ENCODE measurements around the gene ANKDD1B. TPM values are rescaled to one million over a fixed set of nuclear protein-coding genes. Genes with fewer than 3 reads are reported as not detected.

Gene ANKDD1B
- total and polyA plus RNA-seq, 12 donors = 0.28 to 4.5 (median 0.79) TPM; not detected in 2

DNA sequence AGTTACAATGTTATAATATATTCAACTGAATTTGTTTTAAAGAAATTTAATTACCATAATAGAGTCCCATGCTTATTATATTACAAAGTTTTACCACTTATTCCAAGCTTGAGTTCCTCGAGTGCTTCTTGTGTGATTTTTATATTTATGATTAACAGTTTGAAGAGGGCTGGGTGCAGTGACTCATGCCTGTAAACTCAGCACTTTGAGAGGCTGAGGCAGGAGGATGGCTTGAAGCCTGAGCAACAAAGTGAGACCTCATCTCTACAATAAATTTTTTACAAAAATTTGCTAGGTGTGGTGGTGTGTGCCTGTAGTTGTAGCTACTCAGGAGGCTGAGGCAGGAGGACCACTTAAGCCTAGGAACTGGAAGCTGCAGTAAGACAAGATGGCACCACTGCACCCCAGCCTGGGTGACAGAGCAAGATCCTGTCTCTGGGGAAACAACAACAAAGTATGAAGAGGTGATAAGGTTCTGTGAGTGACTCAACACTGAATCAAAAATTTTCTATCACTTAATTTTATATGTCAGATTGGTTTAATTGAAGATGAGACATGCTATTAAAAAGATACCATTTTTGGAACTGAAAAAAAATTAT, 96.8 kb downstream of the ANKDD1B start:
- 57 to 68% (median 64%) methylated on average over 1 of the region's 1 CpG for WGBS, 4 donors

DNA sequence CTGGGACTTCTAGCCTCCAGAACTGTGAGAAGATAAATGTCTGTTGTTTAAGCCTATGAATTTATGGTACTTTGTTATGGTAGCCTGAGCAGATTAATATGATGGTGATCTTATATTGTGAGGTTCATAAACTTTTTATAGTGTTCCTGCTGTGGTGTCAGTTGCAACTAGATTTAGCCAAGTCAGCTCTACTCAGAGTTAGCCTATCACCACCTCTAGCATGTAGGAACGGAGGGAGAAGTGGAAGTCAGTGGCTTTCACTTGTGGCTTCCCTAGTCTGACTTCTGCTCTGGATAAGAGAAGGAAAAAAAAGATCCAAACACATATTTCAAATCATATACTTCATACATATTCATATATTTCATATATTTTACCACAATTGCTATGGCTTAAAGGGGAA, 99.4 kb downstream of the ANKDD1B start:
- no peaks in the 10 kb centered on the region for H3K9me3 ChIP-seq (replicated peaks in 1 of 3)
- intact Hi-C loops (cut with DNase I) = no loop called here
- no peaks in the 10 kb centered on the region for H3K36me3 ChIP-seq (replicated peaks in 1 of 2)
- TF ChIP-seq POLR2A (IDR thresholded peaks at IDR 0.05) = no peak
- TF ChIP-seq, protein P1, sequence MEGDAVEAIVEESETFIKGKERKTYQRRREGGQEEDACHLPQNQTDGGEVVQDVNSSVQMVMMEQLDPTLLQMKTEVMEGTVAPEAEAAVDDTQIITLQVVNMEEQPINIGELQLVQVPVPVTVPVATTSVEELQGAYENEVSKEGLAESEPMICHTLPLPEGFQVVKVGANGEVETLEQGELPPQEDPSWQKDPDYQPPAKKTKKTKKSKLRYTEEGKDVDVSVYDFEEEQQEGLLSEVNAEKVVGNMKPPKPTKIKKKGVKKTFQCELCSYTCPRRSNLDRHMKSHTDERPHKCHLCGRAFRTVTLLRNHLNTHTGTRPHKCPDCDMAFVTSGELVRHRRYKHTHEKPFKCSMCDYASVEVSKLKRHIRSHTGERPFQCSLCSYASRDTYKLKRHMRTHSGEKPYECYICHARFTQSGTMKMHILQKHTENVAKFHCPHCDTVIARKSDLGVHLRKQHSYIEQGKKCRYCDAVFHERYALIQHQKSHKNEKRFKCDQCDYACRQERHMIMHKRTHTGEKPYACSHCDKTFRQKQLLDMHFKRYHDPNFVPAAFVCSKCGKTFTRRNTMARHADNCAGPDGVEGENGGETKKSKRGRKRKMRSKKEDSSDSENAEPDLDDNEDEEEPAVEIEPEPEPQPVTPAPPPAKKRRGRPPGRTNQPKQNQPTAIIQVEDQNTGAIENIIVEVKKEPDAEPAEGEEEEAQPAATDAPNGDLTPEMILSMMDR (IDR thresholded peaks at IDR 0.05) = no peak
- peaks cover 0 to 2% of the 10 kb centered on the region in 2 donors for H3K4me1 ChIP-seq (replicated peaks in 1 of 2)
- 80 to 91% (median 87%) methylated on average over 1 of the region's 1 CpG for WGBS, 4 donors
- no peak for DNase-seq
- no peak overlapping the region for H3K27ac ChIP-seq
- H3K27me3 ChIP-seq = no peaks in the 10 kb centered on the region
- no peak overlapping the region for H3K4me3 ChIP-seq

More for the DNA sequence above, 96.8 kb downstream of the ANKDD1B start:
- Histone ChIP-seq H3K4me1 (replicated peaks in 1 of 2) (no peaks in the 10 kb centered on the region), H3K36me3 (replicated peaks in 1 of 2) (peaks cover 0 to 14% of the 10 kb centered on the region in 2 donors), H3K27me3 (no peaks in the 10 kb centered on the region), H3K4me3 (no peak overlapping the region), H3K27ac (no peak overlapping the region), H3K9me3 (replicated peaks in 1 of 3) (no peaks in the 10 kb centered on the region)
- TF ChIP-seq POLR2A (IDR thresholded peaks at IDR 0.05) = no peak
- TF ChIP-seq, protein P1 (IDR thresholded peaks at IDR 0.05) = no peak
- intact Hi-C loops (cut with DNase I) = no loop called here
- DNase-seq = no peak

DNA sequence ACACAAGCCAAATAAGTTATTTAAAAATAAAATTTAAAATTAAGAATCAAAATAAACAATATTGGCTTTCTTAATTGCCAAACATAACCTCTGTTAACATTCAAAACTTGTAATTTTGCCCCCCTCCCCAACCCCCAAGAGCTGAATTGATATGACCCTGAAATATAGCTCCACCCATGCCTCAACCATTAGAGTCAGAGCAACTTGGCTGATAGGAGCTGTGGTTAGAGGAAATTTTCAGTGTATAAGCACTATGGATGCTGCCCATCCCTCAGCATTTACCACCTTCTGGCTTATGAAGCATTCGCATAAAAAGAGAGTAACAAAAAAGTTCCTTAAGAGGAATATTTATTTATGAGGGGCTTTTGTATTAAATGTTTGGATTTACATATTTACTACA, 99.9 kb downstream of the ANKDD1B start:
- Histone ChIP-seq H3K27me3 (no peaks in the 10 kb centered on the region), H3K4me3 (no peak overlapping the region), H3K36me3 (replicated peaks in 1 of 2) (no peaks in the 10 kb centered on the region), H3K4me1 (replicated peaks in 1 of 2) (peaks cover 0 to 6% of the 10 kb centered on the region in 2 donors), H3K9me3 (replicated peaks in 1 of 3) (no peaks in the 10 kb centered on the region), H3K27ac (no peak overlapping the region)
- intact Hi-C loops (cut with DNase I) = no loop called here
- DNase-seq = no peak
- TF ChIP-seq POLR2A (IDR thresholded peaks at IDR 0.05) = no peak
- TF ChIP-seq, protein P1 (IDR thresholded peaks at IDR 0.05) = no peak
- 97 to 100% (median 99%) methylated on average over 1 of the region's 1 CpG for WGBS, 4 donors

DNA sequence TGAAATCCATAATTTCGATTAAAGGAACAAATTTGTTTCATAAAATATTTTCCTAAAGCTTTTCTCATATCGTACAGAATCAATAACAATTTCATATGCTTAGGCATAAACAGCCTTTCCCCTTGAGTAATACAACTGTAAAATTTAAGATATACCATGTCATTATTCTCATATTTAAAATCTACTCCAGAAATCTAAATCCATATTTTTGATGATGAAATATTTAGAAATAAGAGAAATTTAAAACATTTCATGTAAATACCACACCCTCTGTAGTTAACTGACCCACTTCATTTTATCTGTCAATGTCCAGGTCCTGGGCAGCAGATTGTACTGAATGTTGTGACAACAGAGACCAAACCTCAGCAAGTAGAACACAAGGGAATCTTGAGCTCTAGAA, 100.8 kb downstream of the ANKDD1B start:
- peaks cover 0 to 12% of the 10 kb centered on the region in 2 donors for H3K4me1 ChIP-seq (replicated peaks in 1 of 2)
- no peaks in the 10 kb centered on the region for H3K9me3 ChIP-seq (replicated peaks in 1 of 3)
- H3K27me3 ChIP-seq = no peaks in the 10 kb centered on the region
- TF ChIP-seq, protein P1 (IDR thresholded peaks at IDR 0.05) = no peak
- no peak for TF ChIP-seq POLR2A (IDR thresholded peaks at IDR 0.05)
- intact Hi-C loops (cut with DNase I) = no loop called here
- no peak overlapping the region for H3K4me3 ChIP-seq
- H3K27ac ChIP-seq = no peak overlapping the region
- 83 to 97% (median 91%) methylated on average over 2 of the region's 2 CpGs for WGBS, 4 donors
- no peak for DNase-seq
- H3K36me3 ChIP-seq (replicated peaks in 1 of 2) = no peaks in the 10 kb centered on the region

Data from adrenal gland (tissue), 12 donors.